ENCODE results near the gene SRMS.
"Not testable (repeated sequence)": the region's sequence is repeated elsewhere in the genome, so short reads cannot be mapped to it uniquely, and the experiment has no call there.

The SRMS gene

DNA sequence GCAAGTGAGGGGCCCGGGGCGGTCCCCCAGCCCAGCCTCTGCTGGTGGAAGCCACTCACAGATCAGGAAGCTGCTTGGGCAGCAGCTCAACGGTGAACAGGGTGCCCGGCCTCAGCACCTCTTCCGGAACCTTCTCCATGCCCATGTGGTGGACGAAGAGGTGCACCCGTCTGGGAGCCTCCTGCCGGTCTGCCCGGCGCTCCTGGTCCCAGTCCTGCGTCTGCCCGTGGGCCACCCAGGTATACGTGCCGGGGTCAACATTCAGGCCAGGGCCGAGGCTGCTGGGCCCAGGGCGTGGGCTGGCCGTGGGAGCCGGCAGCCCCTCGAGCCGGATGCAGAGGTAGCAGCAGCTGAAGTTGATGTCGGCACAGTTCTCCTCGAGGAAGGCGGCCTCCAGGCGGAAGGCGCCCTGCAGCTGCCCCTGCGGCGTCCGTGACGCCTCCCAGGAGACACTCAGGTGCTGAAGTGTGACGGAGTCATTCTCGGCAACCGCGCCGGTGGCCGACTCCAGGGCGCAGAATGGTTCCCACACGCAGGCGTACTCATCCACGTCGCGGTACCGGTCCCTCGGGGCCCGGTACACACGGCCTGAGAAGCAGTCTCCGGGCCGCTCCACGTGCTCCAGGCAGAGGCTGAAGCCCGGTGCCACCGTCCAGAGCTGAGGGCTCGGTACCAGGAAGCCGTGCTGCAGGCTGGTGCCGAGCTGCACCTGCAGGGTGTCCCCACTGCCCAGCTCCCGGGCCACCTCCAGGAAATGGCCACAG is 15.1 kb upstream of the SRMS start:
- H3K4me3 ChIP-seq (ENCODE audit: low read depth, low read length), result no peak overlapping the region
- TF ChIP-seq, protein P1, sequence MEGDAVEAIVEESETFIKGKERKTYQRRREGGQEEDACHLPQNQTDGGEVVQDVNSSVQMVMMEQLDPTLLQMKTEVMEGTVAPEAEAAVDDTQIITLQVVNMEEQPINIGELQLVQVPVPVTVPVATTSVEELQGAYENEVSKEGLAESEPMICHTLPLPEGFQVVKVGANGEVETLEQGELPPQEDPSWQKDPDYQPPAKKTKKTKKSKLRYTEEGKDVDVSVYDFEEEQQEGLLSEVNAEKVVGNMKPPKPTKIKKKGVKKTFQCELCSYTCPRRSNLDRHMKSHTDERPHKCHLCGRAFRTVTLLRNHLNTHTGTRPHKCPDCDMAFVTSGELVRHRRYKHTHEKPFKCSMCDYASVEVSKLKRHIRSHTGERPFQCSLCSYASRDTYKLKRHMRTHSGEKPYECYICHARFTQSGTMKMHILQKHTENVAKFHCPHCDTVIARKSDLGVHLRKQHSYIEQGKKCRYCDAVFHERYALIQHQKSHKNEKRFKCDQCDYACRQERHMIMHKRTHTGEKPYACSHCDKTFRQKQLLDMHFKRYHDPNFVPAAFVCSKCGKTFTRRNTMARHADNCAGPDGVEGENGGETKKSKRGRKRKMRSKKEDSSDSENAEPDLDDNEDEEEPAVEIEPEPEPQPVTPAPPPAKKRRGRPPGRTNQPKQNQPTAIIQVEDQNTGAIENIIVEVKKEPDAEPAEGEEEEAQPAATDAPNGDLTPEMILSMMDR (IDR thresholded peaks at IDR 0.05; ENCODE audit: low read depth, low read length), result no peak

DNA sequence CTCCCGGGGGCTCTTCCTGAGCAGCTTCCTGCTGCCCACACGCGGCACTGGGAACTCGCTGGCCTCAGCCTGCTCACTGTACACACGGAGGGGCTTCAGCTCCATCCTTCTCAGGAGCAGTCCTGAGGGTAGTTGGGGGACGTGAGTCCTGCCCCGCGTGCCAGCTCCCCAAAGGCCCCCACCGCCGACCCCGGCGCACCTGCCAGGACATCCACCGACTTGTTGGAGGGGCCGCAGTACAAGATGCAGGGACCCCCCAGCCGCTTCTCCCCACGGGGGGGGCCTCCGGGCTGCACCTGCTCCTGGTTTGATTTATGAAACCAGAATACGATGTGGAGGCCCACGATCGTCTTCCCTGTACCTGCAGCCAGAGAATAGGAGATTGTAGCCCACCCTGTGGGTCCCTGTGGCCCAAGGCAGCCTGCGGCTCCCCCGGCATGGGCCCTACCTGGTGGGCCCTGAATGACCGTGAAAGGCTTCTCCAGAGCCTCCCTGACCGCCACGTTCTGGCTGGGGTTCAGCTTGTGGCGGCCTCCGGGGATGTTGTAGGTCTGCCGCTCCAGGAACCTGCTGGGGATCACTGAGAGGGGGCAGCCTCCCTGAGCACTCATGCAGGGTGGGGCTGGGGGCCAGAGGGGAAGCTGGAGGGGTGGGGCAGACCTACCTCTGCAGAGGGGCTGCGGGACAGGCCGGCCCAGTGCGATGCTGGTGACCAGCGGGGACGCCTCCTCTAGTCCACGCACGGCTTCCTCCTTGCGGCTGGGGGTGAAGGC is 14.3 kb upstream of the SRMS start:
- TF ChIP-seq, protein P1 (IDR thresholded peaks at IDR 0.05; ENCODE audit: low read depth, low read length), result no peak

DNA sequence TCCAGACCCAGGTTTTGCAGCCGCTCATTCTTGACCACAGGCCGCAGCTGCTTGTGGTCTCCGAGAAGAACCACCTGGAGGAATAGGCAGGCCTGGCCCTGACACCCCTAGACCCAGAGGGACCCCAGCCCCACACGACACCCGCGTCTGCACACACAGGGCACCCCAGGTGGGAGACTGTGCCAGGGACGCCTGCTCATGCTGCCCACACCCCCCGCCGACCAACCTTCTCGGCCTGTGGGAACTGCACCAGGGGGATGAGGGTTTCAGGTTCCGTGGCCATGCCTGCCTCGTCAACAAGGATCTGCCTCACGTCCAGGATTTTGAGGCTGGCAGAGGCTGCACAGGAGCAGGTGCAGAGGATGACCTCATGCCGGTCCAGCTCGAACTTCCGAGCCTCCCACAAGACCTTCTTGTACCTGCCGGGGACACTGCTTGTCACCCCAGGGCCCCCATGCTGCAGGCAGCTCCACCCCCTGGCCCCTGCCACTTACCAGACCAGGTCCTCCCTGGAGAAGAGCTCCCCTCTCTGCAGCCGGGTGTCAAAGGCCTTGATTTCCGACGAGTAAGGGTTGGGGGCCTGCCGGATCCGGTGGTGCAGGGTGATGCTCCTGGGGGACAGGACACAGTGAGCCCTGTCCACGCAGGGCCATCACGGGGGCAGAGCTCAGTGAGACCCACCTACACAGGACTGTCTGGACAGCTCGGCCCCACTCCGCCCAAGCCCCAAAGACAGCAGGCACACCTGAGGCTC is 13.5 kb upstream of the SRMS start:
- TF ChIP-seq, protein P1 (IDR thresholded peaks at IDR 0.05; ENCODE audit: low read depth, low read length), result no peak
- no peak overlapping the region for H3K4me3 ChIP-seq (ENCODE audit: low read depth, low read length)

More for the DNA sequence above, 14.3 kb upstream of the SRMS start:
- no peak overlapping the region for H3K4me3 ChIP-seq (ENCODE audit: low read depth, low read length)

DNA sequence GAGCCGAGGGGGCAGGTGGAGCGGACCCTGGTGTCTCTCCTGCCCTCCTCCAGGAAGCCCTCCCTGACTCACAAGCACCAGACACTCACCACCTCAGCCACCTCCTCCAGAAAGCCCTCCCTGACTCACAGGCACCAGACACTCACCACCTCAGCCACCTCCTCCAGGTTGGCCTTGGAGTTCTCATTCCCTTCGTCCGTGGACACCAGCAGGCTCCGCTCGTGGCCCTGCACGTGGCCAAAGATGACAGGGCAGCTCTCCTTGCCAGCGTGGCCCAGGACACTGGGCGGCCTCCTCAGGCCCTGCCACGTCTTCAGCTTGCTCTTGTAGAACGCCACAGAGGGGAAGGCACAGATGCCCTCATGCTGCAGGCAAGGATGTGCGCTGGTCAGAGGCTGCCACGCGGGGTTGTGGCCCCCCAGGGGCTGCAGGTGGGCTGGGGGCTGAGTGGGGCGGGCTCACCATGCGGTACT is 12.8 kb upstream of the SRMS start:
- no peak overlapping the region for H3K4me3 ChIP-seq (ENCODE audit: low read depth, low read length)
- TF ChIP-seq, protein P1 (IDR thresholded peaks at IDR 0.05; ENCODE audit: low read depth, low read length), result no peak

DNA sequence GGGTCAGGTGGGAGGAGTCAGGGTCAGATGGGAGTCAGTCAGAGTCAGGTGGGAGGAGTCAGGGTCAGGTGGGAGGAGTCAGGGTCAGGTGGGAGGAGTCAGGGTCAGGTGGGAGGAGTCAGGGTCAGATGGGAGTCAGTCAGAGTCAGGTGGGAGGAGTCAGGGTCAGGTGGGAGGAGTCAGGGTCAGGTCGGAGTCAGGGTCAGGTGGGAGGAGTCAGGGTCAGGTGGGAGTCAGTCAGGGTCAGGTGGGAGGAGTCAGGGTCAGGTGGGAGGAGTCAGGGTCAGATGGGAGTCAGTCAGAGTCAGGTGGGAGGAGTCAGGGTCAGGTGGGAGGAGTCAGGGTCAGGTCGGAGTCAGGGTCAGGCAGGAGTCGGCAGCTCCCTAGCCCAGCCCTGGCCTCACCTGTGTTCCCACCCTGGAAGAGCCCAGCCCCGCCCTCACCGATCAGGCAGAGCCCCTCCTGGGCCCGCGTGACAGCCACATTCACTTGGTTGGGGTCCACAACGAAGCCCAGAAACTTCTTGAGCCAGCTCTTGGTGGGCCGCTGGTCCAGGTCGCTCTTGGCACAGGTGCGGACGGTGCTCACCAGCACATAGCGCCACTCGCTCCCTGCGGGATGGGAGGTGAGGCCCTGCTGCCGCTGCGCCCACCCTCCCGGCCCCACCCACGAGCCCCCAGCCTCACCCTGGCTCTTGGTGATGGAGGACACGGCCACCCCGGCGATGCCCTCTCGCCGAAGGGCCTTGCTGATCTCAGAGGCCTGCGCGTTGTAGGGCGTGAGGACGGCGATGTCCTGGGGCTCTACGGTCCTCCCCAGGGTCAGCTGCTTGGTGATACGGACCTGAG is 12.2 kb upstream of the SRMS start:
- not testable (repeated sequence) for H3K4me3 ChIP-seq (ENCODE audit: low read depth, low read length)

DNA sequence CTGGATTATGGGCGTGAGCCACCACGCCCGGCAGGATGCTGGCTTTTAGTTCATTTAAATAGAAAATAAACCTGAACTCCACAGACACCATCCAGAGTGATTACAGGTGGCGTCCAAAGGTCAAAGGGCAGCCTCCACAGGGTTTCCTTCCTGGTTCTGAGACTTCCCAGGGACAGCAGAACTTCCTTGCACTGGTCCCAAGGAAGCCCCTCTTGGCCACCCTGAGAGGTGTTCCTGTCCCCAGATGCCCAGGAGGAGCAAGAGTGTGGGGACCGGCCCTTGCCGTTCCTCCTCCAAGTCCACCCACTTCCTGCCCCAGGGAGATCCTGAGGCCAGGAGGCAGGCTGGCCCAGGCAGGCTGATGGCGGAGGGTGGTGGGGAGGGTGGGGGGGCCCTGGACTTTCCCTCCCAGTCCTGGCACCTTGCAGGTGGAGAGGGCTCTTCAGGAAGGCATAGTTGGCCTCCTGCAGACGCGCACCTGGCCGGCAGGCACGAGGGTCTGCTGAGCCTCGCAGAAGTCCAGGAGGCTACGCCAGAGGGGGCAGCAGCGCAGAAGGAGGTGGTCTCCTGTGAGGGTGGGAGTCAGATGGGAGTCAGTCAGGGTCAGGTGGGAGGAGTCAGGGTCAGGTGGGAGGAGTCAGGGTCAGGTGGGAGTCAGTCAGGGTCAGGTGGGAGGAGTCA is 11.4 kb upstream of the SRMS start:
- H3K4me3 ChIP-seq (ENCODE audit: low read depth, low read length), result no peak overlapping the region
- TF ChIP-seq, protein P1 (IDR thresholded peaks at IDR 0.05; ENCODE audit: low read depth, low read length), result no peak
